ENCODE data around the gene ERMAP. TPM values are rescaled to one million over a fixed set of nuclear protein-coding genes. Genes with fewer than 3 reads are reported as not detected.

Gene ERMAP
- total and polyA plus RNA-seq, 7 donors: 1.4 to 3.7 (median 2.0) TPM

DNA sequence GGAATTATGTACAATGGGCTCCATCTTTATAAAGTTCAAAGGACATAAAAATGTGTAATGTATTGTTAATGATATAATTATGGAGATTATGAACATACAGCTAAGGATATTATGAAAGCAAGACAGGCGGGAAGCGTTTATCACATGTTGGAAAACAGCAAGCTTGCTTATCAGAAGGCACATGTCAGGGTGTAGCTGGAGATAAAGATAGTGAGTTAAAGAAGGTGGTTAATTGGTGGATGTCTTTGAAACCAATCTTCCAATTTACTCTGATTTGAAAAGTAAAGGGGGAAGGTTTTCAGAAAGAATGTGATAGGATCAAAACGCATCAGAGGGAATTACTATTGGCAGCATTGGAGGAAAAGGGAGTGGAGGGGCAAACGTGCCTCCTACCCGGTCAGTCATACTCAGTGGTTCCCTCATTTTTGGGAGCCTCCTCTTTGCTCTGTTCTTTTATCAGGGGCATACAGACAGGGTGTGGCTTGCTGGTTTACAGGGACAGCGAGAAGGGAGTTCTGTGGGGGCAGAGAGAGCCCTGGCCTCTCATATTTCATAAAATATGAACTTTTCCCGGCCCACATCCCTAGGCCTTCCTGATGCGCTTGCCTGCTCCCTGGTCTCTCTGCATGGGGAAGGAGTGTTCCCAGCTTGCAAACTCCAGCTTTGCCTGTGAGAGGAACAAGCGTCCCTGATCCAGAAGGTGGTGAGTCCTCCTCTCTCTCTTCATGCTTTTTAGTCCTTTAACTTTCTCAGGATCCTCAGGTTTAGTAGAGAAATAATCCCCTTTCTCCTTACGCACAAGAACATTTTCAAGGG, 8.3 kb downstream of the ERMAP start:
- no peak overlapping the region for H3K4me3 ChIP-seq
- peaks cover 0 to 28% of the 10 kb centered on the region in 2 donors for H3K36me3 ChIP-seq (ENCODE audit: insufficient read depth in 1 of 2, low read depth in 1 of 2)
- DNase-seq: no peak
- no peaks in the 10 kb centered on the region for H3K27me3 ChIP-seq (ENCODE audit: insufficient read depth in 3 of 3, low read length in 2 of 3)
- H3K27ac ChIP-seq: no peak overlapping the region
- intact Hi-C loops (cut with DNase I): no loop called here
- TF ChIP-seq, protein P1, sequence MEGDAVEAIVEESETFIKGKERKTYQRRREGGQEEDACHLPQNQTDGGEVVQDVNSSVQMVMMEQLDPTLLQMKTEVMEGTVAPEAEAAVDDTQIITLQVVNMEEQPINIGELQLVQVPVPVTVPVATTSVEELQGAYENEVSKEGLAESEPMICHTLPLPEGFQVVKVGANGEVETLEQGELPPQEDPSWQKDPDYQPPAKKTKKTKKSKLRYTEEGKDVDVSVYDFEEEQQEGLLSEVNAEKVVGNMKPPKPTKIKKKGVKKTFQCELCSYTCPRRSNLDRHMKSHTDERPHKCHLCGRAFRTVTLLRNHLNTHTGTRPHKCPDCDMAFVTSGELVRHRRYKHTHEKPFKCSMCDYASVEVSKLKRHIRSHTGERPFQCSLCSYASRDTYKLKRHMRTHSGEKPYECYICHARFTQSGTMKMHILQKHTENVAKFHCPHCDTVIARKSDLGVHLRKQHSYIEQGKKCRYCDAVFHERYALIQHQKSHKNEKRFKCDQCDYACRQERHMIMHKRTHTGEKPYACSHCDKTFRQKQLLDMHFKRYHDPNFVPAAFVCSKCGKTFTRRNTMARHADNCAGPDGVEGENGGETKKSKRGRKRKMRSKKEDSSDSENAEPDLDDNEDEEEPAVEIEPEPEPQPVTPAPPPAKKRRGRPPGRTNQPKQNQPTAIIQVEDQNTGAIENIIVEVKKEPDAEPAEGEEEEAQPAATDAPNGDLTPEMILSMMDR (IDR thresholded peaks at IDR 0.05): no peak
- H3K4me1 ChIP-seq: peaks cover 14% of the 10 kb centered on the region
- no peaks in the 10 kb centered on the region for H3K9me3 ChIP-seq
- 79 to 82% (median 80%) methylated on average over 10 of the region's 10 CpGs for WGBS, 3 donors
- ATAC-seq: no peak

DNA sequence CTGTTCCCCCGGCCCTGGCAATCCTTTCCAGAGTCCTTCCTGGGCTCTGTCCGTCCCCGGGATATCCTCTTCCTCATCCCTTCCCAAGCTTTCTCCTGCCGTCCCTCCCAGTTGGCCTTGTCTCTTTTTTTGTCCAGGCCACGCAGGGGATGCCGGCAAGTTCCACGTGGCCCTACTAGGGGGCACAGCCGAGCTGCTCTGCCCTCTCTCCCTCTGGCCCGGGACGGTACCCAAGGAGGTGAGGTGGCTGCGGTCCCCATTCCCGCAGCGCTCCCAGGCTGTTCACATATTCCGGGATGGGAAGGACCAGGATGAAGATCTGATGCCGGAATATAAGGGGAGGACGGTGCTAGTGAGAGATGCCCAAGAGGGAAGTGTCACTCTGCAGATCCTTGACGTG, 13.7 kb downstream of the ERMAP start:
- ATAC-seq (no peak), DNase-seq (no peak)
- no peak overlapping the region for H3K27ac ChIP-seq
- no peaks in the 10 kb centered on the region for H3K4me1 ChIP-seq
- TF ChIP-seq, protein P1 (IDR thresholded peaks at IDR 0.05): no peak
- WGBS, 3 donors: 89 to 92% (median 89%) methylated on average over 16 to 17 of the region's 17 CpGs
- no peaks in the 10 kb centered on the region for H3K9me3 ChIP-seq
- H3K36me3 ChIP-seq (ENCODE audit: insufficient read depth in 1 of 2, low read depth in 1 of 2): peaks cover 0 to 37% of the 10 kb centered on the region in 2 donors
- no peaks in the 10 kb centered on the region for H3K27me3 ChIP-seq (ENCODE audit: insufficient read depth in 3 of 3, low read length in 2 of 3)
- no peak overlapping the region for H3K4me3 ChIP-seq
- intact Hi-C loops (cut with DNase I): no loop called here

DNA sequence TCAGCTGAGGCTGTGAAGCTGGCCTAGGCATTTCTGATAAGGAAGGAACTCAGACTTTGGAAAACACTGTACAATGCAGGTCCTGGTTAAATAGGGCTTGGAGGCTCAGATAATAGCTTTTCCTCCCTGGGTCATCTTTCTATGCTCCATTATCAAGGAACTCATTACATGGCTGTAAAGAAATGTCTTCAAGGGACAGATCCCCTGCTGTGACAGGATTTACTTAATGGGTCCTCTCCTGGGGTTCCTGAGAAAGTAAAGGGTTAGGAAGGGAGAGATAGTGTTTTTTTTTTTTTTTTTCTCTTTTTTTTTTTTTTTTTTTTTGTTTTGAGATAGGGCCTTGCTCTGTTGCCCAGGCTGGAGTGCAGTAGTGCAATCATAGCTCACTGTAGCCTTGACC, 14.4 kb downstream of the ERMAP start:
- peaks cover 0 to 37% of the 10 kb centered on the region in 2 donors for H3K36me3 ChIP-seq (ENCODE audit: insufficient read depth in 1 of 2, low read depth in 1 of 2)
- ATAC-seq (no peak), DNase-seq (no peak)
- H3K4me3 ChIP-seq: no peak overlapping the region
- no peaks in the 10 kb centered on the region for H3K27me3 ChIP-seq (ENCODE audit: insufficient read depth in 3 of 3, low read length in 2 of 3)
- H3K4me1 ChIP-seq: no peaks in the 10 kb centered on the region
- TF ChIP-seq, protein P1 (IDR thresholded peaks at IDR 0.05): no peak
- H3K27ac ChIP-seq: no peak overlapping the region
- no peaks in the 10 kb centered on the region for H3K9me3 ChIP-seq
- intact Hi-C loops (cut with DNase I): no loop called here

DNA sequence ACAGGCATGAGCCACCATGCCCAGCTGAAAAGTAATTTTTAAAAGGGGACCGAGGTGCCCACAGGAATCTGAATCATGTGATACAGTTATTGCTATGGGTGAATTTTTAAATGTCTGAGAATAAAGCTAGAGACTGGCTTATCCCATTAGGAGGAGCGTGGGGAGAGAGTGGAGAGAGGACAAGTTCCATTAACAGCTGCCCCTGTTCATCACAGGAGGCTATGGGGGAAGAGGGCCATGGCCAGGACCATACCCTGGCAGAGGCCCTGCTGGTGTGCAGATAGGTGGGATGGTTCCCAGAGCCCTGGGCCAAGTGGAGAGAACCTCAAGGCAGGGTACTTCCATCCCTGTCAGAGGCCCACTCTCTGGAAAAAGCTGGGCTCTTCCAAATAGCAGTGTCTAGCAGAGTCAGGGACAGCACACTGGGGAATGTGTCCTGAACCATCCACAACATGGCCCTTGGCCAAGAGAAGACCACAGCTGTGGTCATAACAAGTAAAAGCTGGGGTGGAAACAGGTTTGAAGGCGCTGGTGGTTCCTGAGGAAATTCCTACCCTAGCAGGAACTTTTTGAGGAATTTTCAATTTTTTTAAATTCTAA, 15.8 kb downstream of the ERMAP start:
- DNase-seq: no peak
- TF ChIP-seq, protein P1 (IDR thresholded peaks at IDR 0.05): no peak
- H3K9me3 ChIP-seq: no peaks in the 10 kb centered on the region
- no peaks in the 10 kb centered on the region for H3K4me1 ChIP-seq
- intact Hi-C loops (cut with DNase I): no loop called here
- H3K27ac ChIP-seq: no peak overlapping the region
- ATAC-seq: no peak
- H3K27me3 ChIP-seq (ENCODE audit: insufficient read depth in 3 of 3, low read length in 2 of 3): no peaks in the 10 kb centered on the region
- 47 to 61% (median 59%) methylated on average over 3 of the region's 3 CpGs for WGBS, 3 donors
- peaks cover 0 to 42% of the 10 kb centered on the region in 2 donors for H3K36me3 ChIP-seq (ENCODE audit: insufficient read depth in 1 of 2, low read depth in 1 of 2)
- no peak overlapping the region for H3K4me3 ChIP-seq
